SW480 (cell line): Measurements from ENCODE around the gene GASK1A.
A peak's percentile ranks its signal among the peaks of the same experiment; 100 is the strongest.

Experiments used
- DNase-seq: peaks from one replicate; pipeline ENCODE4 v3.0.0-alpha.2; 2016; ENCODE audit warnings: low spot score

GASK1A gene

GRCh38 chr3:43013743-43014155, 34.6 kb downstream of the GASK1A start:
- DNase-seq, result no peak

- no peak for DNase-seq
Measured at GRCh38 chr3:43014241-43014640, 35.1 kb downstream of the GASK1A start.

- DNase-seq, result no peak
Measured at GRCh38 chr3:43014956-43015355, 35.8 kb downstream of the GASK1A start.

GRCh38 chr3:43015572-43015971, 36.5 kb downstream of the GASK1A start:
- DNase-seq, result no peak

GRCh38 chr3:43015991-43016865, 37.1 kb downstream of the GASK1A start:
- DNase-seq, result no peak

- DNase-seq, result no peak
Measured at GRCh38 chr3:43017004-43017403, 37.9 kb downstream of the GASK1A start.

- no peak for DNase-seq
Measured at GRCh38 chr3:43017593-43018195, 38.6 kb downstream of the GASK1A start.

GRCh38 chr3:43018246-43018645, 39.1 kb downstream of the GASK1A start:
- no peak for DNase-seq

- DNase-seq, result no peak
Measured at GRCh38 chr3:43019006-43019809, 40.1 kb downstream of the GASK1A start.

GRCh38 chr3:43019826-43020225, 40.7 kb downstream of the GASK1A start:
- DNase-seq, result no peak

GRCh38 chr3:43021186-43021585, 42.1 kb downstream of the GASK1A start:
- DNase-seq, result no peak

GRCh38 chr3:43022121-43022520, 43.0 kb downstream of the GASK1A start:
- no peak for DNase-seq

GRCh38 chr3:43023066-43023465, 44.0 kb downstream of the GASK1A start:
- DNase-seq, result no peak

- DNase-seq, result no peak
Measured at GRCh38 chr3:43023746-43024145, 44.6 kb downstream of the GASK1A start.

GRCh38 chr3:43024181-43024885, 45.2 kb downstream of the GASK1A start:
- no peak for DNase-seq

- no peak for DNase-seq
Measured at GRCh38 chr3:43025423-43025822, 46.3 kb downstream of the GASK1A start.

GRCh38 chr3:43028001-43028400, 48.9 kb downstream of the GASK1A start:
- DNase-seq, result no peak

GRCh38 chr3:43028678-43029490, 49.8 kb downstream of the GASK1A start:
- peak; percentile 52 for DNase-seq

GRCh38 chr3:43030162-43030935, 51.2 kb downstream of the GASK1A start:
- DNase-seq, result no peak

- no peak for DNase-seq
Measured at GRCh38 chr3:43031485-43031884, 52.4 kb downstream of the GASK1A start.
